MM.1S (cell line): ENCODE data around the gene MGST2.

Source experiments
- DNase-seq: peaks from one replicate; pipeline ENCODE4 v3.0.0-alpha.2; 2015
- H2AFZ ChIP-seq: fragments of 300-600 bp; sonication (generic); 2 replicates; pipeline ENCODE4 v1.6.0; 2016; ENCODE audit warnings: antibody characterized with exemption, low read length
- H3F3A ChIP-seq: fragments of 300-600 bp; sonication (generic); 2 replicates; pipeline ENCODE4 v1.6.1; 2016; ENCODE audit warnings: mild to moderate bottlenecking, antibody characterized with exemption, low read length, moderate library complexity, mixed read lengths; ENCODE audit not compliant: insufficient read depth
- H3K27ac ChIP-seq: fragments of 300-600 bp; sonication (generic); 2 replicates; pipeline ENCODE4 v1.5.1; 2016; ENCODE audit warnings: mild to moderate bottlenecking, low read length
- H3K27me3 ChIP-seq: fragments of 300-600 bp; sonication (generic); replicated peaks from 2 replicates; pipeline ENCODE4 v1.6.0; 2016; ENCODE audit warnings: low read length; ENCODE audit not compliant: insufficient read depth
- H3K36me3 ChIP-seq: fragments of 300-600 bp; sonication (generic); replicated peaks from 2 replicates; pipeline ENCODE4 v1.6.1; 2016; ENCODE audit warnings: mild to moderate bottlenecking, low read length, mixed read lengths; ENCODE audit not compliant: insufficient read depth
- H3K4me1 ChIP-seq: fragments of 300-600 bp; sonication (generic); 2 replicates; pipeline ENCODE4 v1.6.1; 2016; ENCODE audit warnings: low read length, mixed read lengths
- H3K4me2 ChIP-seq: fragments of 300-600 bp; sonication (generic); 2 replicates; pipeline ENCODE4 v1.6.0; 2016; ENCODE audit warnings: low read depth, low read length
- H3K4me3 ChIP-seq: fragments of 300-600 bp; sonication (generic); 2 replicates; pipeline ENCODE4 v1.5.1; 2016; ENCODE audit warnings: low read length, mixed read lengths
- H3K79me2 ChIP-seq: fragments of 300-600 bp; sonication (generic); 2 replicates; pipeline ENCODE4 v1.6.1; 2016; ENCODE audit warnings: mixed run types, low read length, mixed read lengths
- H3K9ac ChIP-seq: fragments of 300-600 bp; sonication (generic); 2 replicates; pipeline ENCODE4 v1.6.1; 2016; ENCODE audit warnings: low read length, mixed read lengths
- H3K9me2 ChIP-seq: fragments of 300-600 bp; sonication (generic); replicated peaks from 2 replicates; pipeline ENCODE4 v1.6.1; 2016; ENCODE audit warnings: mild to moderate bottlenecking, low read length, mixed read lengths; ENCODE audit not compliant: insufficient read depth
- H3K9me3 ChIP-seq: fragments of 300-600 bp; sonication (generic); replicated peaks from 2 replicates; pipeline ENCODE4 v1.6.1; 2016; ENCODE audit warnings: mild to moderate bottlenecking, low read length, mixed read lengths; ENCODE audit not compliant: insufficient read depth
- H4K20me1 ChIP-seq: fragments of 300-600 bp; sonication (generic); 2 replicates; pipeline ENCODE4 v1.6.1; 2016; ENCODE audit warnings: mild to moderate bottlenecking, low read length, moderate library complexity, mixed read lengths; ENCODE audit not compliant: insufficient read depth
- EZH2 ChIP-seq: fragments of 300-600 bp; sonication (generic); optimal IDR thresholded peaks from 2 replicates; pipeline ENCODE3; 2017; ENCODE audit warnings: low read depth, mild to moderate bottlenecking, antibody characterized with exemption, low read length, mixed read lengths
- EZH2phosphoT487 ChIP-seq: fragments of 300-600 bp; sonication (generic); IDR thresholded peaks from 2 replicates; pipeline ENCODE4 v1.6.1; 2018; ENCODE audit warnings: antibody characterized with exemption, low read length
- TF ChIP-seq, protein P1 (sequence below): fragments of 300-600 bp; sonication (generic); IDR thresholded peaks from 2 replicates; pipeline ENCODE4 v1.5.1; 2016; ENCODE audit warnings: antibody characterized with exemption, low read length, mixed read lengths

The MGST2 gene

DNA sequence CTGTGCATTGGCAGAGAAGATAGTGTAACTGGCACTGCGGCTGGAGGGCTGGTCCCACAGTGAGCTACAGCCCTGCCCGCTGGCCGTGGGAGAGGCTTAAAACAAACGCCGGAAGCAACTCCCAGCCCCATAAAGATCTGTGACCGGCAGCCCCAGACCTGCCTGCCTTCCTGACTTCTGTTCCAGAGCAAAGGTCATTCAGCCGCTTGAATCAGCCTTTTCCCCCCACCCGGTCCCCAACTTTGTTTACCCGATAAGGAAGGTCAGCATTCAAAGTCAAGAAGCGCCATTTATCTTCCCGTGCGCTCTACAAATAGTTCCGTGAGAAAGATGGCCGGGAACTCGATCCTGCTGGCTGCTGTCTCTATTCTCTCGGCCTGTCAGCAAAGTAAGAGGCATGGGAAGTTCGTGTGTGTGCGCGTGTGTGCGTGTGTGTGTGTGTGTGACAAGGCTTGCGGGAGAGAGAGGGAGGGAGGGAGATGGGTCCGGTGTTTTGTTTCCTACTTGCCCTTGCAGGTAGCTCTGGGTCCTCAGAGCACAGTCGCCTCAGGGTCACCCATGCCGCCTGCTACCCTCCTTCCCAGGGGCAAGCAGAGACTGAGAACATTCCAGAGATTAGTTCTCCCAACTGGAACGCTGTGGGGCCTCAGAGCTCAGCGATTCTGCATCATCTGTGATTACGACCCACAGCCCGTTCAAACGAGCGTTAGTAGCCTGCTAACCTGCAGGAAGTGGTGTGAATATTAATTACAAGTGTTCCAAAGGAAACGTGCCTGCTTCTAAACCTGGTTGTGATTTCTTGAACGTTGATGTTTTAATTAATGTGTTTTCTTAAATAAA lies at the start of gene MGST2:
MGST2 (plus strand) TSS at position 130 of the 840 bp plus-strand sequence; CDS start at position 331, 201 bp downstream.
- H3K4me3 ChIP-seq: peak within 1 kb of the TSS; percentile 69
- peak; percentile 64 for DNase-seq
- H3K9me2 ChIP-seq: no peaks in the 10 kb centered on the region
- H3K4me1 ChIP-seq: no peaks in the 10 kb centered on the region
- H3K4me2 ChIP-seq: peak within 1 kb of the TSS; percentile 69
- no peaks in the 10 kb centered on the region for H3F3A ChIP-seq
- H3K27ac ChIP-seq: peak within 1 kb of the TSS; percentile 3; the same call in 1 of the 2 replicates
- no peaks in the 10 kb centered on the region for H3K79me2 ChIP-seq
- peak within 1 kb of the TSS; percentile 89 for H2AFZ ChIP-seq
- peak within 1 kb of the TSS; percentile 51; the same call in 1 of the 2 replicates for H3K9ac ChIP-seq
- H3K9me3 ChIP-seq: no peaks in the 10 kb centered on the region
- H3K36me3 ChIP-seq: no peaks in the 10 kb centered on the region
- no peaks in the 10 kb centered on the region for H3K27me3 ChIP-seq
- TF ChIP-seq, protein P1, sequence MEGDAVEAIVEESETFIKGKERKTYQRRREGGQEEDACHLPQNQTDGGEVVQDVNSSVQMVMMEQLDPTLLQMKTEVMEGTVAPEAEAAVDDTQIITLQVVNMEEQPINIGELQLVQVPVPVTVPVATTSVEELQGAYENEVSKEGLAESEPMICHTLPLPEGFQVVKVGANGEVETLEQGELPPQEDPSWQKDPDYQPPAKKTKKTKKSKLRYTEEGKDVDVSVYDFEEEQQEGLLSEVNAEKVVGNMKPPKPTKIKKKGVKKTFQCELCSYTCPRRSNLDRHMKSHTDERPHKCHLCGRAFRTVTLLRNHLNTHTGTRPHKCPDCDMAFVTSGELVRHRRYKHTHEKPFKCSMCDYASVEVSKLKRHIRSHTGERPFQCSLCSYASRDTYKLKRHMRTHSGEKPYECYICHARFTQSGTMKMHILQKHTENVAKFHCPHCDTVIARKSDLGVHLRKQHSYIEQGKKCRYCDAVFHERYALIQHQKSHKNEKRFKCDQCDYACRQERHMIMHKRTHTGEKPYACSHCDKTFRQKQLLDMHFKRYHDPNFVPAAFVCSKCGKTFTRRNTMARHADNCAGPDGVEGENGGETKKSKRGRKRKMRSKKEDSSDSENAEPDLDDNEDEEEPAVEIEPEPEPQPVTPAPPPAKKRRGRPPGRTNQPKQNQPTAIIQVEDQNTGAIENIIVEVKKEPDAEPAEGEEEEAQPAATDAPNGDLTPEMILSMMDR: no peak
- no peak for TF ChIP-seq EZH2phosphoT487
- no peak for TF ChIP-seq EZH2
- H4K20me1 ChIP-seq: no peaks in the 10 kb centered on the region

DNA sequence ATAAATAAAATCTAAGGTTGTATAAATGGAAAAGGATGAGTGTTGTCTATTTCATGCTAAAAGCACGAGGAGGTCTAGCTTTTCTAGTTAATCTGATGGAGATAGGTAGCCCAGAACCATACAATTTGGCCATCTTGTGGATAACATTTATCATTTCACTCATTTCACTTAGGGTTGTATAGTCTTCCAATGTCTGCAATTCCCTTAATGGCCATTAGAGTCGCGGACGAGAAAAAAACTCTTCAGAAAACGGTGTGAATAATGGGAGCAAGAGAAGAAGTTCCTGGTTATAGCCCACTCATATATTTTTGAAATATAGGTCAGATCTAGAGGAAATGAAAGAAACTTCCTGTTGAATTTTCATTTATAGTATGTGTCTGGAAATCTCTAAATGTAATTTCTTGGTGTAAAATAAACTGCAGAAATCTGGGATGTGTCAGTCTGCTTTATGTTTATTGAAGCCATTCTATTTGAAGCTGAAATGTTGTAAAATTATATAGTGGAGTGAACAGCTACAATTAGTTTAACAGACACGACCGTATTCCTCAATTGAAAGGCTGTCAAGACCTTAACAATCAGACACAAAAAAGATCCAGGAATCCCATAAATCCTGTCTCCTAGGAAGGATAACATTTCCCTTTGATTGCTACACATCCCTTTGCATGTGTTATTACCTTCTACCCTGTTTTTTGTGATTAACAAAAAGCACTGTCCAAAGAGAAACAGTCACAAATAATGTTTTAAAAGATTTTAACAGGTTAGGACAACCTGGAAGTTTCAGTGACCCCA lies 47.7 kb upstream of the MGST2 start:
- Histone ChIP-seq H3K79me2 (no peaks in the 10 kb centered on the region), H3K27me3 (no peaks in the 10 kb centered on the region), H3K4me1 (no peaks in the 10 kb centered on the region), H3K36me3 (no peaks in the 10 kb centered on the region), H3K9me2 (no peaks in the 10 kb centered on the region), H3F3A (no peaks in the 10 kb centered on the region), H3K4me2 (no peak overlapping the region), H3K4me3 (no peak overlapping the region), H3K9ac (no peak overlapping the region), H3K27ac (no peak overlapping the region), H3K9me3 (no peaks in the 10 kb centered on the region), H2AFZ (no peak overlapping the region), H4K20me1 (no peaks in the 10 kb centered on the region)
- DNase-seq: peak; percentile 36
- TF ChIP-seq EZH2phosphoT487: no peak
- TF ChIP-seq, protein P1: peak; percentile 52

DNA sequence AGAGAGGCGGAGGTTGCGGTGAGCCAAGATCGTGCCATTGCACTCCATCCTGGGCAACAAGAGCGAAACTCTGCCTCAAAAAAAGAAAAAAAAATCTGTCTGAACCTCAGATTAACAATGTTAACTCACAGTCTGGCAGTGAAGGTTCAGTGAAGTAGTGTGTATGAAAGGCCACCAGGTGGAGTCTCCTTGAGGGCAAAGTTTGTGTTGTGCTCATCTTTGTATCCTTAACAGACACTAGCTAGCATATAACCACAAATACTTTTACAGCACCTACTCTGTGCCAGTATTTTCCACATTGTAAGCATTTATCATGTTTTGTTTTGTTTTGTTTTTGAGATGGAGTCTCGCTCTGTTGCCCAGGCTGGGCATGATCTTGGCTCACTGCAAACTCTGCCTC lies 46.0 kb upstream of the MGST2 start:
- Histone ChIP-seq H3K36me3 (no peaks in the 10 kb centered on the region), H4K20me1 (no peaks in the 10 kb centered on the region), H3K4me3 (no peak overlapping the region), H3K9me3 (no peaks in the 10 kb centered on the region), H3K27ac (no peak overlapping the region), H3K9ac (no peak overlapping the region), H3F3A (no peaks in the 10 kb centered on the region), H3K9me2 (no peaks in the 10 kb centered on the region), H3K27me3 (no peaks in the 10 kb centered on the region), H3K4me1 (no peaks in the 10 kb centered on the region), H3K79me2 (no peaks in the 10 kb centered on the region), H2AFZ (no peak overlapping the region), H3K4me2 (no peak overlapping the region)
- TF ChIP-seq, protein P1: peak; percentile 57
- no peak for TF ChIP-seq EZH2phosphoT487
- DNase-seq: peak; percentile 36
